Coronary artery (tissue), 2 donors: ENCODE data around the gene PHC2.
"Not testable (repeated sequence)": the region's sequence is repeated elsewhere in the genome, so short reads cannot be mapped to it uniquely, and the experiment has no call there.

Experiments used
- DNase-seq: peaks from one replicate; pipeline ENCODE4 v3.0.0-alpha.2; 2017; ENCODE audit warnings: low spot score
- H3K27ac ChIP-seq, 2 donors: fragments of 200-600 bp; sonication (generic); one replicate each; pipeline ENCODE4 v1.5.1; 2016 to 2019
- H3K4me3 ChIP-seq: fragments of 200-600 bp; sonication (generic); 2 replicates; pipeline ENCODE4 v1.5.1; 2016; ENCODE audit warnings: mild to moderate bottlenecking, moderate library complexity
- CTCF ChIP-seq: fragments of 200-600 bp; sonication (generic); IDR thresholded peaks from one replicate; pipeline ENCODE4 v1.5.1; 2019; ENCODE audit warnings: antibody characterized with exemption

PHC2 gene

GRCh38 chr1:33317946-33318345 is 112.9 kb downstream of the PHC2 start:
- no peak for DNase-seq

GRCh38 chr1:33317354-33317753 is 113.5 kb downstream of the PHC2 start:
- no peak overlapping the region for H3K27ac ChIP-seq
- no peak overlapping the region for H3K4me3 ChIP-seq
- DNase-seq, result no peak
- no peak for TF ChIP-seq CTCF

More at GRCh38 chr1:33317946-33318345, 112.9 kb downstream of the PHC2 start:
- no peak for TF ChIP-seq CTCF
- Histone ChIP-seq H3K4me3 (no peak overlapping the region), H3K27ac (no peak overlapping the region)

GRCh38 chr1:33316601-33317000 is 114.3 kb downstream of the PHC2 start:
- no peak overlapping the region for H3K4me3 ChIP-seq
- no peak for DNase-seq
- no peak for TF ChIP-seq CTCF
- no peak overlapping the region for H3K27ac ChIP-seq

- H3K4me3 ChIP-seq, result no peak overlapping the region
- H3K27ac ChIP-seq, result no peak overlapping the region
- TF ChIP-seq CTCF, result no peak
- DNase-seq, result no peak
These were observed 116.5 kb downstream of the PHC2 start for GRCh38 chr1:33314416-33314815.

GRCh38 chr1:33312413-33312749 is 118.5 kb downstream of the PHC2 start:
- Histone ChIP-seq H3K4me3 (no peak overlapping the region), H3K27ac (no peak overlapping the region)
- DNase-seq, result no peak
- no peak for TF ChIP-seq CTCF

- no peak overlapping the region for H3K4me3 ChIP-seq
- no peak for DNase-seq
- no peak overlapping the region for H3K27ac ChIP-seq
- TF ChIP-seq CTCF, result no peak
These were observed 119.0 kb downstream of the PHC2 start for GRCh38 chr1:33311706-33312412.

- no peak overlapping the region for H3K4me3 ChIP-seq
- TF ChIP-seq CTCF, result no peak
- DNase-seq, result no peak
- H3K27ac ChIP-seq, result no peak overlapping the region
These were observed 120.2 kb downstream of the PHC2 start for GRCh38 chr1:33310702-33311101.

GRCh38 chr1:33309351-33309750 is 121.5 kb downstream of the PHC2 start:
- not testable (repeated sequence) for DNase-seq, H3K27ac ChIP-seq, H3K4me3 ChIP-seq
